Thyroid gland (tissue), 4 donors: ENCODE data around the gene SHCBP1L. TPM values are rescaled to one million over a fixed set of nuclear protein-coding genes. Genes with fewer than 3 reads are reported as not detected.

Experiments used
- DNase-seq, 2 donors: peaks; one replicate each; pipeline ENCODE4 v3.0.0-alpha.2; 2019
- H3K27ac ChIP-seq, 3 donors: fragments of 200-600 bp; sonication (generic); 1 replicate in 2 of 3; 2 replicates in 1 of 3; pipeline ENCODE4 v1.5.1; 2016 to 2019; ENCODE audit warnings: mild to moderate bottlenecking in 1 of 3, moderate library complexity in 1 of 3
- H3K27me3 ChIP-seq: fragments of 200-600 bp; sonication (generic); one replicate; pipeline ENCODE4 v1.5.1; 2019
- H3K36me3 ChIP-seq, 2 donors: fragments of 200-600 bp; sonication (generic); one replicate each; pipeline ENCODE4 v1.5.1; 2016 to 2019
- H3K4me1 ChIP-seq, 2 donors: fragments of 200-600 bp; sonication (generic); one replicate each; pipeline ENCODE4 v1.5.1; 2017 to 2019
- H3K4me3 ChIP-seq, 3 donors: fragments of 200-600 bp; sonication (generic); replicated peaks in 1 of 3; 1 replicate in 2 of 3; 2 replicates in 1 of 3; pipeline ENCODE4 v1.5.1; 2016; ENCODE audit warnings: mild to moderate bottlenecking in 1 of 3
- H3K9me3 ChIP-seq: fragments of 200-600 bp; sonication (generic); one replicate; pipeline ENCODE4 v1.5.1; 2017
- CTCF ChIP-seq, 6 experiments: fragments of 200-600 bp in 3 of 6; fragments of 450-650 bp in 3 of 6; sonication (generic) in 3 of 6; IDR thresholded peaks; one replicate each; pipeline ENCODE4 v1.5.1; 2016 to 2019; ENCODE audit warnings: antibody characterized with exemption in 6 of 6, mild to moderate bottlenecking in 2 of 6, inconsistent platforms in 1 of 6, moderate library complexity in 1 of 6
- POLR2A ChIP-seq, 2 donors: fragments of 450-650 bp; IDR thresholded peaks; one replicate each; pipeline ENCODE4 v1.6.1; 2017; ENCODE audit warnings: antibody characterized with exemption in 2 of 2, mild to moderate bottlenecking in 2 of 2, moderate library complexity in 1 of 2
- WGBS, 2 donors: methylation state at CpG; one replicate each; pipeline ENCODE4 v1.1.5; 2017; 5-methylcytosine and 5-hydroxymethylcytosine counted together
- intact Hi-C: fragments of 100-400 bp; cut with DNase I; formaldehyde crosslinking; loops from one replicate; pipeline ENCODE4 v1.15.1; 2023
- small RNA-seq: library from RNA; depleted of rRNA; stranded (forward); fragments of <200 nt; gene quantifications from one replicate; pipeline ENCODE3, GENCODE V24; 2016
- total RNA-seq, 4 donors: library from RNA; depleted of rRNA; stranded (reverse); fragments of >200 nt; gene quantifications; one replicate each; pipeline ENCODE4 v1.2.3, GENCODE V29; 2016

SHCBP1L gene
- total RNA-seq, 4 donors from 2014 or later = 1.3 TPM; not detected in 3

- intact Hi-C loops = no loop called here
These were observed 92.3 kb downstream of the SHCBP1L start for GRCh38 chr1:182860658-182861057.

GRCh38 chr1:182857212-182857611 lies 95.8 kb downstream of the SHCBP1L start:
- DNase-seq = no peak
- no peak for TF ChIP-seq CTCF (IDR thresholded peaks at IDR 0.05)
- no peak for TF ChIP-seq POLR2A (IDR thresholded peaks at IDR 0.05)
- intact Hi-C loops = no loop called here
- Histone ChIP-seq H3K4me3 (no peak overlapping the region), H3K27me3 (no peaks in the 10 kb centered on the region), H3K9me3 (no peaks in the 10 kb centered on the region), H3K27ac (no peak overlapping the region), H3K36me3 (peaks cover 95 to 96% of the 10 kb centered on the region in 2 donors), H3K4me1 (no peaks in the 10 kb centered on the region)
- WGBS, 2 donors = 94 to 99% methylated on average over 3 of the region's 3 CpGs

More at GRCh38 chr1:182860658-182861057, 92.3 kb downstream of the SHCBP1L start:
- Histone ChIP-seq H3K4me1 (no peaks in the 10 kb centered on the region), H3K27me3 (no peaks in the 10 kb centered on the region), H3K4me3 (no peak overlapping the region), H3K36me3 (peaks cover 80 to 81% of the 10 kb centered on the region in 2 donors), H3K27ac (no peak overlapping the region), H3K9me3 (no peaks in the 10 kb centered on the region)
- no peak for DNase-seq
- 82 to 83% methylated on average over 4 of the region's 4 CpGs for whole genome bisulfite sequencing, 2 donors
- TF ChIP-seq POLR2A (IDR thresholded peaks at IDR 0.05) (no peak), CTCF (IDR thresholded peaks at IDR 0.05) (no peak)

- no peak overlapping the region for H3K27ac ChIP-seq
- H3K9me3 ChIP-seq = no peaks in the 10 kb centered on the region
- no peaks in the 10 kb centered on the region for H3K27me3 ChIP-seq
- intact Hi-C loops = no loop called here
- DNase-seq = no peak
- WGBS, 2 donors = 78 to 80% methylated on average over 4 of the region's 4 CpGs
- H3K36me3 ChIP-seq = peaks cover 91 to 96% of the 10 kb centered on the region in 2 donors
- TF ChIP-seq CTCF (IDR thresholded peaks at IDR 0.05) (no peak), POLR2A (IDR thresholded peaks at IDR 0.05) (no peak)
- H3K4me3 ChIP-seq = no peak overlapping the region
- no peaks in the 10 kb centered on the region for H3K4me1 ChIP-seq
These were observed 97.1 kb downstream of the SHCBP1L start for GRCh38 chr1:182855911-182856310.

GRCh38 chr1:182851825-182852224 lies 101.1 kb downstream of the SHCBP1L start:
- Histone ChIP-seq H3K27me3 (no peaks in the 10 kb centered on the region), H3K4me1 (peaks cover 0 to 7% of the 10 kb centered on the region in 2 donors), H3K27ac (no peak overlapping the region), H3K9me3 (no peaks in the 10 kb centered on the region), H3K4me3 (no peak overlapping the region), H3K36me3 (peaks cover 63 to 78% of the 10 kb centered on the region in 2 donors)
- DNase-seq = no peak
- no peak for TF ChIP-seq POLR2A (IDR thresholded peaks at IDR 0.05)
- TF ChIP-seq CTCF (IDR thresholded peaks at IDR 0.05) = no peak
- WGBS, 2 donors = 81 to 92% methylated on average over 1 of the region's 1 CpG
- intact Hi-C loops = no loop called here

- Histone ChIP-seq H3K4me1 (peaks cover 0 to 7% of the 10 kb centered on the region in 2 donors), H3K36me3 (peaks cover 53 to 64% of the 10 kb centered on the region in 2 donors), H3K27me3 (no peaks in the 10 kb centered on the region), H3K4me3 (no peak overlapping the region), H3K9me3 (no peaks in the 10 kb centered on the region), H3K27ac (no peak overlapping the region)
- no peak for TF ChIP-seq CTCF (IDR thresholded peaks at IDR 0.05)
- no peak for TF ChIP-seq POLR2A (IDR thresholded peaks at IDR 0.05)
- DNase-seq = no peak
- intact Hi-C loops = no loop called here
- WGBS, 2 donors = 94 to 98% methylated on average over 4 of the region's 4 CpGs
These were observed 102.6 kb downstream of the SHCBP1L start for GRCh38 chr1:182850319-182850718.

Small RNAs within 50 kb of the gene (small RNA-seq; reads per million reads assigned to genes)
- gene HMGN1P4 (not detected), gene RNU6-41P (not detected)

Other genes with a start within 250 kb of the SHCBP1L start
- gene NPL, start 163.4 kb downstream of the SHCBP1L start, total RNA-seq = 10 to 100 TPM in 1 of 4 donors, 1 to 10 TPM in 3; 4.2 to 13.2 (median 8.0) TPM
- 100 to 1,000 TPM; 103 to 172 (median 144) TPM for gene DHX9, start 113.8 kb downstream of the SHCBP1L start, total RNA-seq
- gene LAMC1, start 70.3 kb upstream of the SHCBP1L start, total RNA-seq = 100 to 1,000 TPM; 150 to 213 (median 174) TPM
- 10 to 100 TPM; 24.3 to 53.4 (median 27.9) TPM for gene LAMC2, start 233.1 kb upstream of the SHCBP1L start, total RNA-seq